Activated CD8-positive, alpha-beta memory T cell treated with anti-CD3 and anti-CD28 coated beads, Interleukin-2, amount 50 U/mL, for 4 hours (primary cell): Measurements from ENCODE around the gene KIFC1.

Source experiments
- DNase-seq: peaks from one replicate; pipeline ENCODE4 v3.0.0-alpha.2; 2020

KIFC1 gene

GRCh38 chr6:33445119-33445603 is 53.5 kb downstream of the KIFC1 start:
- no peak for DNase-seq

- no peak for DNase-seq
Observed at GRCh38 chr6:33446356-33446755, 54.7 kb downstream of the KIFC1 start.

- DNase-seq = no peak
Observed at GRCh38 chr6:33450434-33450833, 58.8 kb downstream of the KIFC1 start.

- DNase-seq = no peak
Observed at GRCh38 chr6:33451606-33452005, 60.0 kb downstream of the KIFC1 start.

- DNase-seq = no peak
Observed at GRCh38 chr6:33452496-33452895, 60.9 kb downstream of the KIFC1 start.

GRCh38 chr6:33453393-33454008 is 61.9 kb downstream of the KIFC1 start:
- no peak for DNase-seq

- DNase-seq = peak; percentile 92
Observed at GRCh38 chr6:33454009-33454946, 62.7 kb downstream of the KIFC1 start, which contains the start of gene ZBTB9. ZBTB9 (plus strand) TSS chr6:33454576; CDS start chr6:33455101, 525 bp downstream.

- no peak for DNase-seq
Observed at GRCh38 chr6:33455051-33455450, 63.4 kb downstream of the KIFC1 start.

- no peak for DNase-seq
Observed at GRCh38 chr6:33456156-33456555, 64.5 kb downstream of the KIFC1 start.

GRCh38 chr6:33458676-33459075 is 67.1 kb downstream of the KIFC1 start:
- no peak for DNase-seq

- DNase-seq = no peak
Observed at GRCh38 chr6:33459226-33459625, 67.6 kb downstream of the KIFC1 start.
